Fibroblast of villous mesenchyme (primary cell): Measurements from ENCODE around the gene KRT38. TPM values are rescaled to one million over a fixed set of nuclear protein-coding genes. Genes with fewer than 3 reads are reported as not detected.
"Not testable (repeated sequence)": the region's sequence is repeated elsewhere in the genome, so short reads cannot be mapped to it uniquely, and the experiment has no call there.

Source experiments
- DNase-seq: peaks from one replicate; pipeline ENCODE4 v3.0.0-alpha.2; 2010; ENCODE audit warnings: low read depth
- H3K4me3 ChIP-seq: 2 replicates; pipeline ENCODE4 v1.5.1; 2011; ENCODE audit warnings: low read depth, mild to moderate bottlenecking, low read length
- CTCF ChIP-seq: IDR thresholded peaks from 2 replicates; pipeline ENCODE4 v1.5.1; 2012; ENCODE audit warnings: low read depth, mild to moderate bottlenecking, low read length; ENCODE audit not compliant: insufficient read depth
- total RNA-seq: library from RNA; depleted of rRNA; stranded (reverse); fragments of >200 nt; gene quantifications from 2 replicates; pipeline ENCODE4 v1.2.3, GENCODE V29; 2012

The KRT38 gene
- total RNA-seq, 1 donor, result under 0.01 TPM

- no peak for TF ChIP-seq CTCF
- DNase-seq, result no peak
- H3K4me3 ChIP-seq, result no peak overlapping the region
These were observed 37.3 kb downstream of the KRT38 start for GRCh38 chr17:41403404-41404023.

GRCh38 chr17:41402161-41402560 lies 38.6 kb downstream of the KRT38 start:
- H3K4me3 ChIP-seq, result no peak overlapping the region
- TF ChIP-seq CTCF, result no peak
- no peak for DNase-seq

- no peak for DNase-seq
- TF ChIP-seq CTCF, result no peak
- no peak within 1 kb of the TSS for H3K4me3 ChIP-seq
These were observed 43.7 kb downstream of the KRT38 start, which contains the start of gene KRT31 for GRCh38 chr17:41396996-41397660. KRT31 (minus strand) TSS chr17:41397608; CDS start chr17:41397539, 69 bp downstream.

- DNase-seq, result no peak
- TF ChIP-seq CTCF, result no peak
- H3K4me3 ChIP-seq, result no peak overlapping the region
These were observed 44.4 kb downstream of the KRT38 start for GRCh38 chr17:41396340-41396739.

- DNase-seq, result no peak
- H3K4me3 ChIP-seq, result no peak overlapping the region
- TF ChIP-seq CTCF, result no peak
These were observed 45.2 kb downstream of the KRT38 start for GRCh38 chr17:41395611-41396010.

- DNase-seq, result not testable (repeated sequence)
These were observed 45.7 kb downstream of the KRT38 start for GRCh38 chr17:41395044-41395443.

GRCh38 chr17:41394254-41394996 lies 46.4 kb downstream of the KRT38 start:
- no peak for DNase-seq
- TF ChIP-seq CTCF, result no peak
- no peak overlapping the region for H3K4me3 ChIP-seq

More at GRCh38 chr17:41395044-41395443, 45.7 kb downstream of the KRT38 start:
- H3K4me3 ChIP-seq, result not testable (repeated sequence)
